Upper lobe of left lung (tissue), 6 donors: ENCODE measurements around the gene TMEM184B. TPM values are rescaled to one million over a fixed set of nuclear protein-coding genes. Genes with fewer than 3 reads are reported as not detected.

ENCODE experiments used
- ATAC-seq, 2 donors: fragments of 200-7000 bp; cut with Tn5 transposase; one replicate each; pipeline ENCODE4 v1.9.1; 2022; ENCODE audit warnings: mild to moderate bottlenecking in 2 of 2, moderate library complexity in 2 of 2; ENCODE audit not compliant: low FRiP score in 2 of 2
- DNase-seq, 2 donors: peaks; one replicate each; pipeline ENCODE4 v3.0.0-alpha.2; 2019 to 2020
- H3K27ac ChIP-seq, 4 donors: fragments of 200-600 bp; sonication (generic); one replicate each; pipeline ENCODE4 v1.5.1; 2016 to 2019
- H3K27me3 ChIP-seq, 4 donors: fragments of 200-600 bp; sonication (generic); one replicate each; pipeline ENCODE4 v1.5.1; 2017 to 2019
- H3K36me3 ChIP-seq, 4 donors: fragments of 200-600 bp; sonication (generic); one replicate each; pipeline ENCODE4 v1.5.1; 2016 to 2019
- H3K4me1 ChIP-seq, 4 donors: fragments of 200-600 bp; sonication (generic); one replicate each; pipeline ENCODE4 v1.5.1; 2018 to 2019
- H3K4me3 ChIP-seq, 4 donors: fragments of 200-600 bp; sonication (generic); one replicate each; pipeline ENCODE4 v1.5.1; 2017 to 2019; ENCODE audit warnings: mild to moderate bottlenecking in 2 of 4, moderate library complexity in 1 of 4
- H3K9me3 ChIP-seq, 4 donors: fragments of 200-600 bp; sonication (generic); one replicate each; pipeline ENCODE4 v1.5.1; 2018 to 2019
- EP300 ChIP-seq, 4 donors: sonication (generic); formaldehyde crosslinking; IDR thresholded peaks; one replicate each; pipeline ENCODE4 v1.5.1; 2017; ENCODE audit warnings: antibody characterized with exemption in 4 of 4, control low read depth in 2 of 4
- POLR2A ChIP-seq, 4 donors: fragments of 450-650 bp; IDR thresholded peaks; one replicate each; pipeline ENCODE4 v1.5.1; 2016 to 2017; ENCODE audit warnings: antibody characterized with exemption in 4 of 4, mild to moderate bottlenecking in 2 of 4
- POLR2AphosphoS5 ChIP-seq, 2 donors: sonication (generic); formaldehyde crosslinking; IDR thresholded peaks; one replicate each; pipeline ENCODE4 v1.5.1; 2017; ENCODE audit warnings: antibody characterized with exemption in 2 of 2
- WGBS, 2 donors: methylation state at CpG; one replicate each; pipeline ENCODE4 v1.1.5; 2017 to 2018; 5-methylcytosine and 5-hydroxymethylcytosine counted together
- total RNA-seq, 6 donors: library from RNA; depleted of rRNA in 4 of 6; stranded (reverse); fragments of >200 nt in 4 of 6; gene quantifications; one replicate each; pipeline versions ENCODE4 v1.1.0 to v1.2.1, GENCODE V29; 2016 to 2021
- TF ChIP-seq, protein P1 (sequence below), 6 experiments: fragments of 450-650 bp in 4 of 6; fragments of 200-600 bp in 2 of 6; sonication (generic) in 2 of 6; IDR thresholded peaks; one replicate each; pipeline ENCODE4 v1.5.1; 2016 to 2019; ENCODE audit warnings: antibody characterized with exemption in 6 of 6
- donor health status: DM: no; HTN: no; CAD: no; lungs with moderate emphysema.
- donor health status: DM: no; HTN: yes; CAD: no; lungs with severe emphysema.

Gene TMEM184B
- total RNA-seq, 6 donors from 2014 or later = 47.5 to 141 (median 72.1) TPM

DNA sequence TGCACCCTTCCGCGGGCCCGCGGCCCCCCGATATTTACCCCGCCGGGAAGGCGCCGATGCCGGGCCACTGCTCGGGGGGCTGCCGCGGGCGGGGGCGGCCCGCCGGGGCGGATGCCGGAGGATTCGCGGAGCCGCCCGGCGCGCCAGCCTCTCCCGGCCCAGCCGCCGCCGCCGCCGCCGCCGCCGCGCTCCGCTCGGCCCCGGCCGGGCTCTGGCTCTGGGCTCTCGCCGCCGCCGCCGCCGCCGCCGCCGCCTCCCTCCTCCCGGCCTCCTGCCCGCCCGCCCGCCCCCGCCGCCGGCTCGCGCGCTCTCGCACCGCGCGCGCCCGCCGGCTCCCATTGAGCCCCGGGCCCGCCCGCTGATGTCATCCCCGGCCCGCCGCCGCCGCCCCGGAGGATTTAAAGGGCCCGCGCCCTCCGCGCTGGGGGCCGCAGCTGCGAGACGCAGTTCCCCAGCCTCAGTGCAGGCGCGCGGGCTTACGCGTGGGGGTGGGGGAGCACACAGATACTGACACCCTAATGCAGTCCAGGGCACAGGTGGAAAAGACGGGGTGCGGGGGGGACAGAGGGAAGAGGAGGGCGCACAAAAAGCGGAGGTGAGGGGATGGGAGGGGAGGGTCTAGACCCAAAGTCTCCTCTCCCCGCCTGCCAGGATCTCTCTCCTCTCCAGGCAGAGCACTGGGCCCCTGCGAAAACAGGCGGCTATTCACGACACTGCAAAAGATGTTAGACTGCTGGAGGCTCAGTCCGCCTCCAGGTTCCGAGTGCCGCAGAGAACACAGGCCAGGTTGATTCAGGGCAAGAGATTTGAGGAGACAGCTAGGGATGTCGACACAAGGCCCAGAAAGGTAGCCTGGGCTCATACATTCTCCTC lies 44.5 kb upstream of the TMEM184B start, which contains the start of gene CSNK1E:
TSS of gene CSNK1E (minus strand) at position 312 of the 873 bp plus-strand sequence. CDS start 3,276 bp downstream, outside the sequence.
- 3 to 12% methylated on average over 14 to 19 of the region's 98 CpGs for WGBS, 2 donors
- ATAC-seq (peak; percentile 71 to 85), DNase-seq (peak; percentile 81 to 96)
- Histone ChIP-seq H3K27me3 (no peaks in the 10 kb centered on the region), H3K4me1 (peaks cover 39 to 57% (median 42%) of the 10 kb centered on the region in 4 donors), H3K4me3 (peak within 1 kb of the TSS; percentile 49 to 66 (median 64)), H3K9me3 (no peaks in the 10 kb centered on the region), H3K27ac (peak within 1 kb of the TSS; percentile 96 to 99 (median 98)), H3K36me3 (peaks cover 0 to 10% (median 0%) of the 10 kb centered on the region in 4 donors)
- TF ChIP-seq, protein P1, sequence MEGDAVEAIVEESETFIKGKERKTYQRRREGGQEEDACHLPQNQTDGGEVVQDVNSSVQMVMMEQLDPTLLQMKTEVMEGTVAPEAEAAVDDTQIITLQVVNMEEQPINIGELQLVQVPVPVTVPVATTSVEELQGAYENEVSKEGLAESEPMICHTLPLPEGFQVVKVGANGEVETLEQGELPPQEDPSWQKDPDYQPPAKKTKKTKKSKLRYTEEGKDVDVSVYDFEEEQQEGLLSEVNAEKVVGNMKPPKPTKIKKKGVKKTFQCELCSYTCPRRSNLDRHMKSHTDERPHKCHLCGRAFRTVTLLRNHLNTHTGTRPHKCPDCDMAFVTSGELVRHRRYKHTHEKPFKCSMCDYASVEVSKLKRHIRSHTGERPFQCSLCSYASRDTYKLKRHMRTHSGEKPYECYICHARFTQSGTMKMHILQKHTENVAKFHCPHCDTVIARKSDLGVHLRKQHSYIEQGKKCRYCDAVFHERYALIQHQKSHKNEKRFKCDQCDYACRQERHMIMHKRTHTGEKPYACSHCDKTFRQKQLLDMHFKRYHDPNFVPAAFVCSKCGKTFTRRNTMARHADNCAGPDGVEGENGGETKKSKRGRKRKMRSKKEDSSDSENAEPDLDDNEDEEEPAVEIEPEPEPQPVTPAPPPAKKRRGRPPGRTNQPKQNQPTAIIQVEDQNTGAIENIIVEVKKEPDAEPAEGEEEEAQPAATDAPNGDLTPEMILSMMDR (IDR thresholded peaks at IDR 0.05) = no peak
- TF ChIP-seq POLR2AphosphoS5 (IDR thresholded peaks at IDR 0.05) (peak in 1 of 2 donors; percentile 56), POLR2A (IDR thresholded peaks at IDR 0.05) (peak in 2 of 4 donors; percentile 13 to 41), EP300 (IDR thresholded peaks at IDR 0.05) (no peak)

DNA sequence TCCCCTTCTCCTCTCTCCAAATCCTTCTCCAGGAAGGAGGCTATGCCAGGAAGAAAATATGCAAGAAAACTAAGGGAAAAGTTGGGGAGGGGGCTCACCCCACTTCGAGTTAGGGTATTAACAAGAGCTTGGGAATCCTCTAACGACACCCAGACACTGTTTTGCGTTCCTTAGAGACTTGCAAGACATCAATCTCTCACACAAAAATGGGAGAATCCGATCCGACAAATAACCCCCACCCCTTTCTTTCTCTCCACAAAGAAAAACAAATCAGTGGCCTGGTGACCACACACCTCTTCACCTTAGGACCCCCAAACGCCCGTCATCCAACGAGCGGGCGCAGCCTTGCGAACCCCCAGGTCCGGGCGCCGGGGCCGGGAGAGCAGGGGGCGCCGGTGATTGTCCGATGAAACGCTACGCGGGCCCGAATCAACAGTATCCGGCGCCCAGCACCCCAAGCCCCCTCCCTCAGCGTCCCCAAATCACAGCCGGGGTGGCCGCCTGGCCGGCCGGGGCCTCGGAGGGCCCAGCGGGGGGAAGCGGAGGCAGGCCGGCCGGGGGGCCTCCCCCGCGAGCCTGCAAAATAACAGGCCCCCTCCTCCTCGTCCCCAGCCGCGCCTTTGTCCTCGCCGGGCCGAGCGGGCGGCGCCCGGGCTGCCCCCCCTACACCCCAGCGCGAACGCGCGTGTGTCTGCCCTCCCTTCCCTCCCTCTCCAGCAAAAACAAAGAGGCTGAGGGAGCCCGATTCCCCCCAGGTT lies 43.7 kb upstream of the TMEM184B start:
- WGBS, 2 donors = 2 to 4% methylated on average over 6 to 15 of the region's 52 CpGs
- peak overlapping the region; percentile 94 to 99 (median 97) for H3K27ac ChIP-seq
- peak overlapping the region; percentile 49 to 66 (median 64) for H3K4me3 ChIP-seq
- ATAC-seq (peak; percentile 44 to 72), DNase-seq (peak; percentile 55 to 94)
- peaks cover 47 to 65% (median 50%) of the 10 kb centered on the region in 4 donors for H3K4me1 ChIP-seq
- H3K27me3 ChIP-seq = no peaks in the 10 kb centered on the region
- no peaks in the 10 kb centered on the region for H3K9me3 ChIP-seq
- TF ChIP-seq POLR2A (IDR thresholded peaks at IDR 0.05) (peak in 2 of 4 donors; percentile 40 to 45), POLR2AphosphoS5 (IDR thresholded peaks at IDR 0.05) (peak in 1 of 2 donors; percentile 45), EP300 (IDR thresholded peaks at IDR 0.05) (no peak)
- TF ChIP-seq, protein P1 (IDR thresholded peaks at IDR 0.05) = no peak
- H3K36me3 ChIP-seq = peaks cover 0 to 15% (median 0%) of the 10 kb centered on the region in 4 donors

DNA sequence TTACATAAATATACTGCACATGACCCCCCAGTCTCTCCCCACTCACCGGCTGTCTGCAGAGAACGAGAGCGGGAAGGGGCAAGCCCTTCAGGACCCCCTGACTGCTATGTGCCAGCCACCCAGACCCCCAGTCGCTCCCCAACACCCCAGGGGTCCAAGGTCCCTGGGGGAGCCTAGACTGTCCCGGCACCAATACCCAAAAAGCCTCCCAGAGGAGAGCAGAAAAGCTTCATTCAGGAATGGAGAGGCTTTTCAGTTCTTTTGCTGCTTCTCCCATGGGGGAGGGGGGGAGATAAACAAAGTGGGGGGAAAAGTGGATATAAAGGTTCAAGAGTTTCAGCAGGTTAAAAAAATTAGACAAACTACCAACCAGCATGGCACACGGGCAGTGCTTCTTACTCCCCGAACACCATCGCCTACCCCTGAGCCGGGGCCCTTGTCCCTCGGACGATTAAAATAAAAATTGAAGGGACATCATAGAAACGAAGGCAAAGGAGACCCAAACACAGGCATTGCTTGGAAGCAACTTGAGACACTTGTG lies 43.1 kb upstream of the TMEM184B start:
- Histone ChIP-seq H3K4me1 (peaks cover 53 to 71% (median 56%) of the 10 kb centered on the region in 4 donors), H3K27me3 (no peaks in the 10 kb centered on the region), H3K36me3 (peaks cover 0 to 15% (median 0%) of the 10 kb centered on the region in 4 donors), H3K9me3 (no peaks in the 10 kb centered on the region), H3K4me3 (peak overlapping the region; percentile 49 to 66 (median 64)), H3K27ac (peak overlapping the region; percentile 94 to 99 (median 97))
- DNase-seq (no peak), ATAC-seq (no peak)
- TF ChIP-seq EP300 (IDR thresholded peaks at IDR 0.05) = no peak
- TF ChIP-seq POLR2A (IDR thresholded peaks at IDR 0.05) = no peak
- 2 to 9% methylated on average over 12 of the region's 12 CpGs for WGBS, 2 donors

DNA sequence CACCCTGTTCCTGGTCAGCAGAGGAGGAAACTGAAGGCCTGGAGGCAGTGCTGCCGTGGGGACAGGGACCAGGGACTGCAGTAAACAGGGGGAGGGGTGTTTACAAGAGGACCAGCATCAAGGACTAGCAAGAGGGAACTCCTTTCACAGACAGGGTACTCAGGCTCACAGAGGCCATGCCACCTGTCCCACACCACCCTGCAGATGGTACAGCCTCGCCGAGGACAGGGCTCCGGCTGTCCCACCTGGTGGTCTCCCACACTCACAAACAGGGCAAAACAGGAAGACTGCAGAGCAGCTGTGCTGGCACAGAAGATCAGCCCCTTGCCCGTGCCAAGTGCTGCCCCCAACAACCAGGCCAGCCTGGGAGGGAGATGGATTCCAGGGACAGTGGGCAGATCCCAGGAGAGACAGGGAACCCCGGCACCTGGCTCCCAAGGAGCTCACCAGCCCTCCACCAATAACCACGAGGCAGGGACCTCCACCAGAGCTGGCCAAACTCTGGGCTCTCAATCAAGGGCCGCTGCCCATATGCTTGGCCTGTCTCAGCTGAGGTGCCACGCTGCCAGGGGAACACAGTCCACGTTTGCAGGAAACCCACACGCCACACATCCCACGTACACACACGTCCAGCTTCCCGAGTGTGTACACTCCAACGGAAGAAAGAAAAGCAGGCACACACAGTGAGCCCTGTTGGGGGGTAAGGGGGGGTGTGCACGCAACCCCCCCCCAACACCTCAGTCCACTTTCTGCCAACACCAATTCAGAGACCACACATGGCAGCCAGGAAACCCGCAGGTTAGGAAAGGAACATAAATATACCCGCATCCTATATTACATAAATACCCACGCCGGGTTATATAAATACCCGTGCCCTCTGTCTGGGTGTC lies 42.4 kb upstream of the TMEM184B start:
- no peaks in the 10 kb centered on the region for H3K9me3 ChIP-seq
- H3K4me3 ChIP-seq = peak overlapping the region; percentile 49 to 66 (median 64)
- H3K27me3 ChIP-seq = no peaks in the 10 kb centered on the region
- peaks cover 0 to 17% (median 0%) of the 10 kb centered on the region in 4 donors for H3K36me3 ChIP-seq
- peaks cover 60 to 79% (median 63%) of the 10 kb centered on the region in 4 donors for H3K4me1 ChIP-seq
- DNase-seq (peak in 1 of 2 donors; percentile 48), ATAC-seq (no peak)
- no peak for TF ChIP-seq EP300 (IDR thresholded peaks at IDR 0.05)
- TF ChIP-seq, protein P1 (IDR thresholded peaks at IDR 0.05) = no peak
- TF ChIP-seq POLR2A (IDR thresholded peaks at IDR 0.05) = peak in 1 of 4 donors; percentile 2
- peak in 1 of 2 donors; percentile 5 for TF ChIP-seq POLR2AphosphoS5 (IDR thresholded peaks at IDR 0.05)
- H3K27ac ChIP-seq = peak overlapping the region; percentile 94 to 99 (median 97)
- 7 to 11% methylated on average over 13 to 19 of the region's 21 CpGs for WGBS, 2 donors
